H1 (cell line): Measurements from ENCODE around the gene HMGCS2. TPM values are rescaled to one million over a fixed set of nuclear protein-coding genes. Genes with fewer than 3 reads are reported as not detected.

Source experiments
- CTCF ChIA-PET: fragments of 300-600 bp; sonication (Branson Sonifier 250); formaldehyde crosslinking; loops from one replicate; lab custom pipeline; 2021; ENCODE audit not compliant: partially characterized antibody; lab: Charles Lee
- POLR2A ChIA-PET: fragments of 300-600 bp; sonication (Branson Sonifier 250); formaldehyde crosslinking; loops from one replicate; lab custom pipeline; 2021; ENCODE audit warnings: inconsistent platforms; ENCODE audit not compliant: partially characterized antibody; lab: Charles Lee
- DNase-seq, 2 experiments: peaks; one replicate each; pipeline versions ENCODE4 v3.0.0 to v3.0.0-alpha.2; 2010 to 2022; ENCODE audit warnings: low spot score in 2 of 2, low read depth in 1 of 2, mixed read lengths in 1 of 2
- FAIRE-seq: peaks from 2 replicates; lab custom pipeline; 2011; peaks lifted over from hg19 to GRCh38; lab: Jason Lieb, UNC
- H2AFZ ChIP-seq: 2 replicates; pipeline ENCODE4 v1.8.1; 2012; ENCODE audit warnings: low read length, inconsistent platforms
- H2AK5ac ChIP-seq: 2 replicates; pipeline ENCODE4 v1.6.1; 2013; ENCODE audit warnings: low read depth, low read length
- H2BK120ac ChIP-seq: replicated peaks from 2 replicates; pipeline ENCODE3; 2013; ENCODE audit warnings: low read depth, low read length, inconsistent platforms
- H2BK12ac ChIP-seq: 2 replicates; pipeline ENCODE4 v1.6.1; 2013; ENCODE audit warnings: low read depth, low read length
- H2BK15ac ChIP-seq: 2 replicates; pipeline ENCODE4 v1.6.1; 2013; ENCODE audit warnings: low read length
- H2BK20ac ChIP-seq: 2 replicates; pipeline ENCODE4 v1.6.1; 2013; ENCODE audit warnings: low read length
- H2BK5ac ChIP-seq: 2 replicates; pipeline ENCODE4 v1.6.1; 2013; ENCODE audit warnings: low read depth, low read length
- H3K14ac ChIP-seq: 2 replicates; pipeline ENCODE4 v1.6.1; 2013; ENCODE audit warnings: inconsistent platforms; ENCODE audit not compliant: insufficient read length
- H3K18ac ChIP-seq: 2 replicates; pipeline ENCODE4 v1.6.1; 2013; ENCODE audit warnings: low read length; ENCODE audit errors: extremely low read depth
- H3K23ac ChIP-seq: 2 replicates; pipeline ENCODE4 v1.6.1; 2013; ENCODE audit warnings: inconsistent platforms; ENCODE audit not compliant: insufficient read length
- H3K23me2 ChIP-seq: 2 replicates; pipeline ENCODE4 v1.6.1; 2013; ENCODE audit warnings: low read depth, low read length
- H3K27ac ChIP-seq: 2 replicates; pipeline ENCODE4 v1.6.1; 2011; ENCODE audit warnings: low read depth, low read length, inconsistent platforms
- H3K27me3 ChIP-seq, 4 experiments: replicated peaks in 1 of 4; 1 replicate in 1 of 4; 2 replicates in 3 of 4; pipeline versions ENCODE4 v1.6.1 to v1.8.1; 2011 to 2013; ENCODE audit warnings: low read length in 3 of 4, mild to moderate bottlenecking in 3 of 4, inconsistent platforms in 2 of 4, mixed read lengths in 2 of 4, moderate library complexity in 1 of 4; ENCODE audit not compliant: control insufficient read depth in 3 of 4, insufficient read depth in 3 of 4; ENCODE audit errors: extremely low read depth in 1 of 4
- H3K36me3 ChIP-seq, 4 experiments: 2 replicates each; pipeline versions ENCODE4 v1.6.1 to v1.8.1; 2011 to 2013; ENCODE audit warnings: mild to moderate bottlenecking in 4 of 4, low read length in 3 of 4, moderate library complexity in 2 of 4, control low read depth in 1 of 4, inconsistent platforms in 1 of 4; ENCODE audit not compliant: insufficient read depth in 4 of 4, control insufficient read depth in 2 of 4
- H3K4ac ChIP-seq: replicated peaks from 2 replicates; pipeline ENCODE3; 2013; ENCODE audit warnings: low read length, low read depth, mixed read lengths, inconsistent platforms; ENCODE audit not compliant: insufficient read length
- H3K4me1 ChIP-seq, 4 experiments: replicated peaks in 1 of 4; 1 replicate in 1 of 4; 2 replicates in 3 of 4; pipeline versions ENCODE4 v1.6.1 to v1.8.1; 2011 to 2013; ENCODE audit warnings: low read length in 3 of 4, inconsistent platforms in 2 of 4, mixed read lengths in 1 of 4; ENCODE audit not compliant: insufficient read depth in 4 of 4, control insufficient read depth in 3 of 4
- H3K4me2 ChIP-seq, 2 experiments: 2 replicates each; pipeline versions ENCODE4 v1.6.1 to v1.8.1; 2011 to 2013; ENCODE audit warnings: low read depth in 2 of 2, low read length in 2 of 2, control low read depth in 1 of 2, inconsistent platforms in 1 of 2, mild to moderate bottlenecking in 1 of 2; ENCODE audit not compliant: insufficient read depth in 1 of 2
- H3K4me3 ChIP-seq, 4 experiments: fragments of 200-600, 300-600 bp in 1 of 4; sonication (generic), shearing (Covaris generic), sonication (Bioruptor Twin) in 1 of 4; 2 replicates each; pipeline versions ENCODE4 v1.5.1 to v1.8.1; 2011 to 2016; ENCODE audit warnings: low read length in 4 of 4, low read depth in 3 of 4, control low read depth in 2 of 4, inconsistent platforms in 2 of 4, mild to moderate bottlenecking in 2 of 4, mixed read lengths in 1 of 4, moderate library complexity in 1 of 4; ENCODE audit not compliant: insufficient read depth in 2 of 4; ENCODE audit errors: extremely low read depth in 1 of 4
- H3K56ac ChIP-seq: replicated peaks from 2 replicates; pipeline ENCODE3; 2013; ENCODE audit warnings: low read depth, mild to moderate bottlenecking, mixed read lengths, low read length, inconsistent platforms; ENCODE audit not compliant: insufficient read length
- H3K79me1 ChIP-seq: 2 replicates; pipeline ENCODE4 v1.6.1; 2013; ENCODE audit warnings: low read depth, low read length, control low read depth
- H3K79me2 ChIP-seq, 2 experiments: 2 replicates each; pipeline versions ENCODE4 v1.6.1 to v1.8.1; 2012 to 2013; ENCODE audit warnings: low read length in 2 of 2, mild to moderate bottlenecking in 2 of 2, inconsistent platforms in 1 of 2; ENCODE audit not compliant: insufficient read depth in 2 of 2, control insufficient read depth in 1 of 2
- H3K9ac ChIP-seq, 4 experiments: replicated peaks in 1 of 4; 1 replicate in 1 of 4; 2 replicates in 3 of 4; pipeline versions ENCODE4 v1.6.1 to v1.8.1; 2011 to 2013; ENCODE audit warnings: low read depth in 3 of 4, low read length in 3 of 4, control low read depth in 2 of 4, mild to moderate bottlenecking in 2 of 4, moderate library complexity in 2 of 4, inconsistent platforms in 1 of 4; ENCODE audit errors: extremely low read depth in 1 of 4
- H3K9me3 ChIP-seq, 2 experiments: 2 replicates each; pipeline versions ENCODE4 v1.6.1 to v1.8.1; 2012 to 2013; ENCODE audit warnings: mild to moderate bottlenecking in 2 of 2, moderate library complexity in 2 of 2, control low read depth in 1 of 2, inconsistent platforms in 1 of 2, low read depth in 1 of 2, low read length in 1 of 2, mixed read lengths in 1 of 2; ENCODE audit not compliant: insufficient read depth in 2 of 2
- H4K20me1 ChIP-seq, 2 experiments: replicated peaks in 1 of 2; 2 replicates each; pipeline versions ENCODE3 to v1.8.1; 2011 to 2013; ENCODE audit warnings: inconsistent platforms in 2 of 2, low read length in 2 of 2, mild to moderate bottlenecking in 1 of 2; ENCODE audit not compliant: insufficient read depth in 2 of 2, control insufficient read depth in 1 of 2
- H4K5ac ChIP-seq: 2 replicates; pipeline ENCODE4 v1.6.1; 2013; ENCODE audit warnings: low read length, low read depth, mixed read lengths, inconsistent platforms; ENCODE audit not compliant: insufficient read length
- H4K8ac ChIP-seq: 2 replicates; pipeline ENCODE4 v1.8.0; 2013; ENCODE audit warnings: mild to moderate bottlenecking, moderate library complexity, low read length, inconsistent platforms; ENCODE audit not compliant: insufficient read depth; ENCODE audit errors: extremely low read depth
- H4K91ac ChIP-seq: replicated peaks from 2 replicates; pipeline ENCODE3; 2013; ENCODE audit warnings: low read length, mixed read lengths, inconsistent platforms; ENCODE audit not compliant: insufficient read length
- ASH2L ChIP-seq: fragments of 200-600, 300-600 bp; sonication (generic); IDR thresholded peaks from one replicate; pipeline ENCODE4 v1.7.1; 2017; ENCODE audit warnings: low read length
- CBX5 ChIP-seq: fragments of 300-800, 300-1000 bp; sonication (generic); IDR thresholded peaks from 2 replicates; pipeline ENCODE4 v1.7.1; 2016; ENCODE audit warnings: antibody characterized with exemption, low read length, low read depth
- CHD1 ChIP-seq: IDR thresholded peaks from 2 replicates; pipeline ENCODE4 v1.6.1; 2012; ENCODE audit warnings: low read depth, low read length, improper control_type of control experiment
- EZH2 ChIP-seq: fragments of 200-600 bp; sonication (generic); IDR thresholded peaks from 2 replicates; pipeline ENCODE4 v1.7.1; 2012; ENCODE audit warnings: low read depth, mild to moderate bottlenecking, moderate library complexity, low read length, inconsistent platforms; ENCODE audit not compliant: severe bottlenecking
- HDAC2 ChIP-seq, 2 experiments: fragments of 300-600 bp in 1 of 2; sonication (generic) in 1 of 2; IDR thresholded peaks; 2 replicates each; pipeline ENCODE4 v1.6.1; 2011 to 2012; ENCODE audit warnings: low read depth in 2 of 2, low read length in 2 of 2, mild to moderate bottlenecking in 2 of 2, moderate library complexity in 2 of 2, borderline replicate concordance in 1 of 2, inconsistent platforms in 1 of 2
- JUND ChIP-seq: IDR thresholded peaks from 2 replicates; pipeline ENCODE4 v1.6.1; 2011; ENCODE audit warnings: mild to moderate bottlenecking, improper control_type of control experiment, low read length
- KDM5A ChIP-seq: fragments of 200-600 bp; IDR thresholded peaks from 2 replicates; pipeline ENCODE4 v1.7.1; 2012; ENCODE audit warnings: mild to moderate bottlenecking, low read length, inconsistent platforms, mixed read lengths
- NRF1 ChIP-seq: IDR thresholded peaks from 2 replicates; pipeline ENCODE4 v1.6.1; 2011; ENCODE audit warnings: mild to moderate bottlenecking, low read depth, low read length, improper control_type of control experiment
- PHF8 ChIP-seq: fragments of 200-600 bp; sonication (generic); conservative IDR thresholded peaks from 2 replicates; pipeline ENCODE4 v1.7.1; 2012; ENCODE audit warnings: low read depth, mild to moderate bottlenecking, inconsistent platforms, low read length, moderate library complexity
- RBBP5 ChIP-seq: IDR thresholded peaks from 2 replicates; pipeline ENCODE4 v1.7.1; 2012; ENCODE audit warnings: low read depth, mild to moderate bottlenecking, inconsistent platforms, low read length, moderate library complexity, borderline replicate concordance
- SIX5 ChIP-seq: IDR thresholded peaks from 2 replicates; pipeline ENCODE4 v1.6.1; 2011; ENCODE audit warnings: mild to moderate bottlenecking, low read depth, low read length
- SP1 ChIP-seq: IDR thresholded peaks from 2 replicates; pipeline ENCODE4 v1.6.1; 2011; ENCODE audit warnings: low read depth, low read length
- TCF12 ChIP-seq: IDR thresholded peaks from 2 replicates; pipeline ENCODE4 v1.6.1; 2011; ENCODE audit warnings: low read depth, mild to moderate bottlenecking, low read length
- WGBS, 2 experiments: shearing (Covaris generic) in 1 of 2; methylation state at CpG; one replicate each; pipeline versions ENCODE4 v1.1.6 to v1.1.7; 2013 to 2015; ENCODE audit warnings: low lambda C conversion rate in 2 of 2, mixed read lengths in 2 of 2, inconsistent platforms in 1 of 2, low coverage in 1 of 2, missing lambda C conversion rate in 1 of 2; ENCODE audit not compliant: insufficient replicate concordance in 2 of 2, insufficient coverage in 1 of 2, insufficient read length in 1 of 2; ENCODE audit errors: extremely low coverage in 1 of 2, missing lambda C conversion rate in 1 of 2; 5-methylcytosine and 5-hydroxymethylcytosine counted together
- polyA plus RNA-seq, 7 experiments: library from polyadenylated mRNA; depleted of rRNA in 3 of 7; stranded (reverse) in 5 of 7; unstranded in 2 of 7; fragments of >200 nt in 5 of 7; fragments of 200-250 nt in 2 of 7; gene quantifications; 1 replicate in 5 of 7; 2 replicates in 1 of 7; 4 replicates in 1 of 7; pipeline versions ENCODE4 v1.2.1 to v1.2.3, GENCODE V29; 2011 to 2013; ENCODE audit warnings: missing spikeins in 2 of 7, mixed read lengths in 2 of 7
- total RNA-seq: library from RNA; stranded (reverse); fragmentation: NEBNext Ultra II Directional; extraction: Animal tissue kit (Norgen Biotek cat#: 25700); gene quantifications from 2 replicates; pipeline ENCODE4 v1.2.1, GENCODE V29; 2021

HMGCS2 gene
- total and polyA plus RNA-seq, 2 of the 8 experiments (the other 6 are each of a cell fraction or from before 2014, with no cell fraction given) = not detected

DNA sequence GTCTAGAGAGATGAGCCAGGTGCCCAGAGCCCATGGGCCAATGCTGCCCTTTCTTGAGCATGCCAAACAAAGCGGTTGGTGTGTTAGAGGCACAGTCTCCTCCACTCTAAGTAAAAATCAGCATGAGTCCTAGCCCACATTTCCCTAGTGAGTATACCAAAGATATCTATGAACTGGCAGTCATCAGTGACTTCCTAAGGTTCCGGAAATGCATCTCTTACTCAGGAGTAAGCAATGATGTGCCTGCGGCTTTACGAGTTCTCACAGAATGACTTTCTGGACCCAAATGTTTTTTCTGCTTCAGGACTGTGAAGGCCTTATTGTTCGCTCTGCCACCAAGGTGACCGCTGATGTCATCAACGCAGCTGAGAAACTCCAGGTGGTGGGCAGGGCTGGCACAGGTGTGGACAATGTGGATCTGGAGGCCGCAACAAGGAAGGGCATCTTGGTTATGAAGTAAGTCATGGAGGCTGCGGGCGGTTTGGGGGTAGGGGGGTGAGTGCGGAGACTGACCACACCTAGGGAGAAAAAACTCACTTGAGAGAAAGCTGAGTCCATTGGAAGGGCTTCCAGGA lies 47.8 kb downstream of the HMGCS2 start:
- Histone ChIP-seq H3K4ac (no peak overlapping the region), H3K23ac (no peak overlapping the region), H3K9me3 (no peaks in the 10 kb centered on the region), H3K18ac (no peak overlapping the region), H3K79me2 (peaks cover 46 to 99% of the 10 kb centered on the region in 2 experiments), H2BK20ac (no peak overlapping the region), H2AFZ (no peak overlapping the region), H2AK5ac (no peak overlapping the region), H3K27ac (no peak overlapping the region), H3K36me3 (peaks cover 18 to 72% (median 55%) of the 10 kb centered on the region in 4 experiments), H3K14ac (no peak overlapping the region), H3K56ac (no peak overlapping the region), H3K4me1 (peaks cover 4 to 12% (median 6%) of the 10 kb centered on the region in 4 experiments; a peak in 6 of 7 replicates), H4K91ac (no peak overlapping the region), H3K79me1 (peaks cover 43% of the 10 kb centered on the region), H2BK5ac (no peak overlapping the region; the same call in 1 of the 2 replicates), H4K8ac (no peak overlapping the region; the same call in 1 of the 2 replicates), H2BK12ac (no peak overlapping the region), H3K23me2 (no peaks in the 10 kb centered on the region; the same call in 1 of the 2 replicates), H3K4me3 (no peak overlapping the region), H4K5ac (no peak overlapping the region), H4K20me1 (peaks cover 44% of the 10 kb centered on the region in 2 experiments), H2BK15ac (no peak overlapping the region), H2BK120ac (no peak overlapping the region), H3K27me3 (no peaks in the 10 kb centered on the region), H3K4me2 (no peak overlapping the region), H3K9ac (no peak overlapping the region)
- ChIA-PET POLR2A (interaction anchor here (0.7 to 30.7 kb wide), 4 partner anchors 7 to 106 kb away, joined by 3 to 425 read pairs (median 184); partner anchors contain the start of gene PHGDH), CTCF (interaction anchor here (1.2 to 1.5 kb wide), 2 partner anchors 23 to 46 kb away, joined by 3 to 4 read pairs; no protein-coding TSS in a partner anchor)
- WGBS, 2 experiments = 94% methylated on average over 11 of the region's 11 CpGs; no CpG with 5 or more reads in 1 of the 2 experiments
- no peak for FAIRE-seq
- DNase-seq = no peak
- TF ChIP-seq TCF12 (no peak), HDAC2 (IDR thresholded peaks at IDR 0.05; ENCODE audit: borderline replicate concordance in 1 of 2, low read depth in 2 of 2, low read length in 2 of 2) (no peak), CBX5 (no peak), SIX5 (no peak), ASH2L (no peak), KDM5A (no peak), NRF1 (no peak), PHF8 (no peak), EZH2 (no peak), JUND (no peak), RBBP5 (no peak), SP1 (no peak), CHD1 (no peak)
